HFFc6 (cell line): Measurements from ENCODE around the gene CACTIN. TPM values are rescaled to one million over a fixed set of nuclear protein-coding genes. Genes with fewer than 3 reads are reported as not detected.

Experiments used
- DNase-seq: peaks from one replicate; pipeline ENCODE4 v3.0.0-alpha.2; 2018
- H3K27ac Mint-ChIP-seq: 2 replicates; pipeline ENCODE4 v1.8.0; 2020; ENCODE audit warnings: mild to moderate bottlenecking, mixed read lengths
- H3K27me3 Mint-ChIP-seq: 2 replicates; pipeline ENCODE4 v1.8.0; 2021; ENCODE audit warnings: mild to moderate bottlenecking, moderate library complexity, mixed read lengths; ENCODE audit not compliant: insufficient read depth
- H3K36me3 Mint-ChIP-seq: 2 replicates; pipeline ENCODE4 v1.8.0; 2021; ENCODE audit warnings: low read depth, mixed read lengths
- H3K4me1 Mint-ChIP-seq: 2 replicates; pipeline ENCODE4 v1.8.0; 2020; ENCODE audit warnings: low read depth, mixed read lengths
- H3K4me3 Mint-ChIP-seq: 2 replicates; pipeline ENCODE4 v1.8.0; 2020; ENCODE audit warnings: mild to moderate bottlenecking, moderate library complexity, mixed read lengths
- H3K9me3 Mint-ChIP-seq: 2 replicates; pipeline ENCODE4 v1.8.0; 2020; ENCODE audit warnings: mild to moderate bottlenecking, mixed read lengths
- total RNA-seq, 6 experiments: library from RNA; stranded (reverse); fragmentation: NEBNext Ultra II Directional; extraction: Animal tissue kit (Norgen Biotek cat#: 25700); gene quantifications; 2 replicates in 1 of 6; 3 replicates in 5 of 6; pipeline ENCODE4 v1.2.3, GENCODE V29; 2021
- TF ChIP-seq, protein P1 (sequence below): fragments of 200-600 bp; sonication (generic); IDR thresholded peaks from 2 replicates; pipeline ENCODE4 v1.5.0; 2021; ENCODE audit warnings: antibody characterized with exemption, mild to moderate bottlenecking

CACTIN gene
- total RNA-seq, 6 experiments from 2014 or later: 22.7 to 25.3 (median 24.9) TPM

DNA sequence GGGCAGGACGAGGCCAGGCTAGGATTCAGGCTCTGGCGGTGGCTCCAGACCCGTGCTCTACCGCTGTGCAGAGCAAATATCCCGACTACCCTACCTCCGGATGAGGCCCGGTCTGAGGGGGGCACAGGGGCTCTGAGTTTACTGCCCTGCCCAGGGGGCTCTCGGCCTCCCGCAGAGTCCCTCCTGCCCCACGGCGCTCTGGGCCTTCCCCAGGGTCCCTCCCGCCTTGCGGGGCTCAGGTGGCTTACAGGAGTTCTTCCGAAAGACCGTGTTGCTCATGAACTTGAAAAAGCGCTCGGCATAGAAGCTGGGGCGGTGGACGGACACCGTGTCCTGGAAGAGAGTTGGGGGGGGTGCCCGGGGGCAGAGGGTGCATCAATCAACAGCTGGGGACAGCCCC, 19.1 kb upstream of the CACTIN start:
- no peaks in the 10 kb centered on the region; the same call in none of the 2 replicates for H3K27me3 Mint-ChIP-seq
- no peak overlapping the region for H3K27ac Mint-ChIP-seq
- DNase-seq: no peak
- TF ChIP-seq, protein P1, sequence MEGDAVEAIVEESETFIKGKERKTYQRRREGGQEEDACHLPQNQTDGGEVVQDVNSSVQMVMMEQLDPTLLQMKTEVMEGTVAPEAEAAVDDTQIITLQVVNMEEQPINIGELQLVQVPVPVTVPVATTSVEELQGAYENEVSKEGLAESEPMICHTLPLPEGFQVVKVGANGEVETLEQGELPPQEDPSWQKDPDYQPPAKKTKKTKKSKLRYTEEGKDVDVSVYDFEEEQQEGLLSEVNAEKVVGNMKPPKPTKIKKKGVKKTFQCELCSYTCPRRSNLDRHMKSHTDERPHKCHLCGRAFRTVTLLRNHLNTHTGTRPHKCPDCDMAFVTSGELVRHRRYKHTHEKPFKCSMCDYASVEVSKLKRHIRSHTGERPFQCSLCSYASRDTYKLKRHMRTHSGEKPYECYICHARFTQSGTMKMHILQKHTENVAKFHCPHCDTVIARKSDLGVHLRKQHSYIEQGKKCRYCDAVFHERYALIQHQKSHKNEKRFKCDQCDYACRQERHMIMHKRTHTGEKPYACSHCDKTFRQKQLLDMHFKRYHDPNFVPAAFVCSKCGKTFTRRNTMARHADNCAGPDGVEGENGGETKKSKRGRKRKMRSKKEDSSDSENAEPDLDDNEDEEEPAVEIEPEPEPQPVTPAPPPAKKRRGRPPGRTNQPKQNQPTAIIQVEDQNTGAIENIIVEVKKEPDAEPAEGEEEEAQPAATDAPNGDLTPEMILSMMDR: no peak
- H3K4me1 Mint-ChIP-seq: no peaks in the 10 kb centered on the region
- no peaks in the 10 kb centered on the region for H3K36me3 Mint-ChIP-seq
- no peaks in the 10 kb centered on the region for H3K9me3 Mint-ChIP-seq
- no peak overlapping the region for H3K4me3 Mint-ChIP-seq

DNA sequence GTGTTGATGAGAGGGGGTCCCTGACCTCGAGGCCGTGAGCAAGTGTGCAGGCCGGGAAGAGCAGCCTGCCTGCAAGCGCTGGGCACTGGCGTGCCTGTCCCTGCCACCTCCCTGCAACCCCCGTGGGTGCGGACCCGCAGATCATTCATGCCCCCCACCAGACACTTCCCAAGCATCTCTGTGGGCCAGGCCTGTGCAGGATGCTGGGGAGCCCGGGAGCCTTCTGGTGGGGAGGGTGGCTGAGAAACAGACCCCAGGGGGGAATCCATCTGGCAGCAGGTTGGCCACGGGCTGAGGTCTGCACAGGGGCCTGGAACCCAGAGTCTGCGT, 18.4 kb upstream of the CACTIN start:
- Mint-ChIP-seq H3K27ac (no peak overlapping the region), H3K9me3 (no peaks in the 10 kb centered on the region), H3K27me3 (no peaks in the 10 kb centered on the region; the same call in none of the 2 replicates), H3K36me3 (no peaks in the 10 kb centered on the region), H3K4me1 (no peaks in the 10 kb centered on the region), H3K4me3 (no peak overlapping the region)
- DNase-seq: no peak
- TF ChIP-seq, protein P1: no peak

DNA sequence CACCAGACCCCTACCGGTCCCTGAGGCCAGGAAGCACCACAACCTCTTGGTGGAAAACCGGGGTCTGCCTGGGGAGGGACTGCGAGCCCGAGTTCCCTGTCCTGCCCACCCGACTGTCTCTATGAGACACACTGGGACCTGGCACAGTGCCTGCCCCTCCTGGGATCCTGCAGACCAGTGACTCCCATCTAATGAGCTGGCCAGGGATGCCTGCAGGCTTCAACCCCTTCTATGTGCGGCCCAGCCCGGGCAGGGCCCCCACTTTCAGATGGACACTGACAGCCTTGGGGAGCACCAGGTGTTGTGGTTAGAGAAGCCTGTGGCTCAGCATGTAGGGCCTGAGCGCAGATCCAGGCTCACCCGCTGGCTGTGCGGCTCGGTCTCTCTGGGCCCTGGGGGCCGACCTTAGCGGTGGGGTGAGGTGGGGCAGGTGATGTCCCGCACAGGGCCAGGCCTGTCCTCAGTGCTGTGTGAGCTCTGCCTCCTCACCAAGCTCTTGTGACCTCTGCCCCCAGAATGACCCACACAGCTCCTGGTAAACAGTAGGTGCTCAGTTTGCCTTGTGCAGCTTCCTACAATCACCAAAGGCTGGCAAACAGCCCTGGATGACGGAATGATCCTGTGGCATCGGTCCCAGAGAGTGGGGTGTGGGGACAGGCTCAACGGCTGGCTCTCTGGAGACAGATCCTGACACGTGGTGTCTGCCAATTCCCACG, 17.9 kb upstream of the CACTIN start:
- DNase-seq: no peak
- Mint-ChIP-seq H3K36me3 (0 out of 2 replicates have a peak, but pooled peaks cover 5% of the 10 kb centered on the region), H3K27me3 (no peaks in the 10 kb centered on the region; the same call in none of the 2 replicates), H3K4me3 (no peak overlapping the region), H3K4me1 (no peaks in the 10 kb centered on the region), H3K27ac (no peak overlapping the region), H3K9me3 (no peaks in the 10 kb centered on the region)
- TF ChIP-seq, protein P1: no peak

DNA sequence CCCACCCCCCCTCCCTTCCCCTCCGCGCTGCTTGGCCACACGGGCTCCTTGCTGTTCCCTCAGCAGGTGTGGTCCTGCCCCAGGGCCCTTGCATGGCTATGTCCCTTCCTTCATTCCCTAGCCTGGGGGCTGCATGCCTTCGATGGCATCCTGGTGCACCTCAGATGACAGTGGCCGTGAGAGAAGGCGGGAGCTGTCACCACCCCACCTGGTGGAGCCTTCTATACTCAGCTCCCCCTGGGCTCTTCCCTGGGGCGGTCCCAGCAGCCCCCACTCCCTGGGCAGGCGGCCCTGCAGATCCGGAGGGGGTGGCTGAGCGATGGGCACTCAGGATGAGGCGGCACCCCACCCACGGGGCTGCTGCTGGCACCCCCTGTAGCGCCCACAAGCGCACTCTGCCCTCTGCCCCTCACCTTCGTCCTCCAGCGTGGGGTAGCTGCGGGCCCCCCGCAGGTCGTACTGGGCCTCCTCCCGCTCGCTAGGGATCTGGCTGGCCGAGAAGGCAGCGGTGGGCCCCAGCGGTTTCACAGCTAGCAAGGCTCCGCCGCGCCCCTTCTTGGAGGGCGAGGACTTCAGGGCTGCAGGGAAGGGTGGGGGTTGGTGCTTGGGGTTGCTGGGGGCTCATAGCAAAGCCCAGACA, 17.2 kb upstream of the CACTIN start:
- no peak overlapping the region for H3K27ac Mint-ChIP-seq
- no peak for DNase-seq
- H3K36me3 Mint-ChIP-seq: 0 out of 2 replicates have a peak, but pooled peaks cover 9% of the 10 kb centered on the region
- no peaks in the 10 kb centered on the region; the same call in none of the 2 replicates for H3K27me3 Mint-ChIP-seq
- H3K4me3 Mint-ChIP-seq: no peak overlapping the region
- no peaks in the 10 kb centered on the region for H3K4me1 Mint-ChIP-seq
- no peaks in the 10 kb centered on the region for H3K9me3 Mint-ChIP-seq
- TF ChIP-seq, protein P1: no peak

DNA sequence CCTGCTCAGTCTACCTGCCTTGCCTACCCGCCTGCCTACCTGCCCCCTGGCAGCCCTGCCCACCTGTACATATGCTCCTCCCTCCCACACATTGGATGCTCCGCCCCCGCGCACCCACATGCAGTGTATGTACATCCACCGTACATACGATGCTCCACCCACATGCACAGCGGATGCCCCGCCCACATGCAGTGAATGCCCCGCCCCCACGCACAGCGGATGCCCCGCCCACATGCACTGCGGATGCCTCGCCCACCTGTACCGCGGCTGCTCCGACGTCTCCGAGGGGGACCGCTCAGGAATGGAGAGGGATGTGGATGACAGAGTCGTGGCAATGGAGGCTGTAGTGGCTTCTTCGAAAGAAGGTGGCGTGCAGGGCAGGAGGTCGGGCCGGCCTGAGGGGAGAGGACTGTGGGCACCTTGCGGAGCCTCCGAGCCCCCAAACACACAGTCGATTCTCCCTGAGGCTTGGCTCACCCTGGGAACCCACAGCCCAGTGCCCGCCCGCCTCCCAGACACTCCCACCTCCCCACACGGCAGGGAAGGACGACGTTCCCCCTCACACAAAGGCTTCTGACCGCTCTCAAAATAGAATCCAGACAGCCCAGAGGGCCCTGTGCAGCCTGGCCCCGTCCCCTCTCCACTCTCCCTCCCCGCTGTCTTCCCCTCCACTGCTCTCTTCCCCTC, 16.5 kb upstream of the CACTIN start:
- TF ChIP-seq, protein P1: no peak
- Mint-ChIP-seq H3K27ac (no peak overlapping the region), H3K27me3 (peaks cover 2% of the 10 kb centered on the region), H3K36me3 (0 out of 2 replicates have a peak, but pooled peaks cover 9% of the 10 kb centered on the region), H3K9me3 (no peaks in the 10 kb centered on the region), H3K4me1 (no peaks in the 10 kb centered on the region), H3K4me3 (no peak overlapping the region)
- no peak for DNase-seq
